Subcutaneous abdominal adipose tissue (tissue), 5 donors: ENCODE data around the gene NANOS2.

Source experiments
- H3K27ac ChIP-seq: one replicate; pipeline ENCODE4 v1.7.0; 2013; ENCODE audit warnings: low read depth, mild to moderate bottlenecking, inconsistent platforms, low read length, moderate library complexity
- H3K27me3 ChIP-seq, 5 donors: one replicate each; pipeline ENCODE4 v1.7.0; 2013; ENCODE audit warnings: low read length in 5 of 5, inconsistent platforms in 1 of 5; ENCODE audit not compliant: control insufficient read depth in 5 of 5, insufficient read depth in 4 of 5
- H3K36me3 ChIP-seq, 5 donors: one replicate each; pipeline ENCODE4 v1.7.0; 2013; ENCODE audit warnings: low read length in 5 of 5; ENCODE audit not compliant: control insufficient read depth in 5 of 5, insufficient read depth in 5 of 5
- H3K4me1 ChIP-seq, 5 donors: one replicate each; pipeline ENCODE4 v1.7.0; 2013; ENCODE audit warnings: low read length in 5 of 5, mild to moderate bottlenecking in 3 of 5, moderate library complexity in 1 of 5; ENCODE audit not compliant: control insufficient read depth in 5 of 5, insufficient read depth in 5 of 5
- H3K4me3 ChIP-seq, 5 donors: one replicate each; pipeline ENCODE4 v1.7.0; 2013; ENCODE audit warnings: low read length in 5 of 5, low read depth in 1 of 5
- H3K9ac ChIP-seq, 5 donors: one replicate each; pipeline ENCODE4 v1.7.0; 2013; ENCODE audit warnings: low read length in 5 of 5, mild to moderate bottlenecking in 4 of 5, moderate library complexity in 3 of 5
- H3K9me3 ChIP-seq, 5 donors: one replicate each; pipeline ENCODE4 v1.7.0; 2013; ENCODE audit warnings: low read length in 5 of 5; ENCODE audit not compliant: control insufficient read depth in 5 of 5
- donor health status: healthy.
- donor health status: healthy.
- donor health status: healthy.
- donor health status: healthy.
- donor health status: healthy.

The NANOS2 gene

DNA sequence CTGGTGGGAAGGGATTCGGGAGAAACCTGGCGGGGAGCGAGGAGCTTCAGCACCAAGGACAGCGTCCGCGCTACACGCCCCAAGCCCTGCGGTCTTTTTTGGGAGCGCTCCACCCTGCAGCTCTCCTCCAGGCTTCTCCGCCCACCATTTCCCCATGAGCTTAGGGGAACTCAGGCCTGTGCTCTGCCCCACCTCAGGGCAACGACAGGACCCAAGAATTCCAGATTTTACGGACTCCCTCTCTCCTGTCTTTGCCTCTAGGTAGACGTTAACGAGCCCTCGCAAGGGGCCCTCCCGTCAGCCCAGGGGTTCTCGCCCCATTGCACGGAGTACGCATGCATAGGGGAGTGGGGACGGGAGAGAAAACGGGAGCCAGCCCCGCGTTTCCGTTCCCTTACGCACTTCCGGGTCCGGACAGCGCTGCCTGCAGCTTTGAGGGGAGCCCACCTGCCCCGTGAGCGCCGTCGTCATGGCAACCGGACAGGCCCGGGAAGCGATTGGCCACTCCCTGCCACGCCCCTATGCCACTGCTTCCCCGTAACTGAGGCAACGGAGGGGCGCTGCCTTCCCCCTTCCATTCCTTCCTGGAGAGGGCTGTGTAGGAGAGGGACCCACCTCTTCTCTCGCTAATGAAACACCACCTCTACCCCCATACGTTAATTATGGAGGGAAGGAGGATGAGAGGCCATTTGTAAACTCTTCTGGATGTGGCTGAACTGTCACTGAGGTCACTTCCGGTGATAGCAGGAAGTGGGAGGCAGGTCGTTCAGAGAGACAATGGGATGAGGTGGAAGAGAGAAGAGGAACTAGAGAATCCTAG is 38.3 kb upstream of the NANOS2 start:
- Histone ChIP-seq H3K27me3 (peaks cover 4 to 12% (median 9%) of the 10 kb centered on the region in 5 donors), H3K9ac (no peak overlapping the region), H3K9me3 (no peaks in the 10 kb centered on the region), H3K4me1 (peaks cover 0 to 45% (median 10%) of the 10 kb centered on the region in 5 donors), H3K27ac (no peak overlapping the region), H3K4me3 (peak overlapping the region; percentile 20 to 59 (median 41)), H3K36me3 (peaks cover 0 to 5% (median 4%) of the 10 kb centered on the region in 5 donors)

DNA sequence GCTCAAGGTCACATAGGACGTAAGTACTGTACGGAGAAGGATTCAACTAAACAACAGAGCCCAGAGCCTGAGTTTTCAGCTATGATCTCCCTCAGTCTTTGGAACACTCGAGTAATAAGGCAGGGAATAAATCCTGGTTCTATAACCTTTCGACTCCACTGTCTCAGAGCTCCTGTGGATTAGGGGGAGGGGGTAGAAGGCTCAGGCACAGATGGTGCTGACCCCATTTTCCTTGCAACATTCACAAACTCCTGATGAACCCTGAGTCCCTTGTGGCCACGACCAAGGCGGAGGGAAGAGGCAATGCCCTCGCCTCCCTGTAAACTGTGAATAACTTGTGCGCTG is 37.7 kb upstream of the NANOS2 start:
- no peak overlapping the region for H3K27ac ChIP-seq
- no peak overlapping the region for H3K9ac ChIP-seq
- H3K27me3 ChIP-seq: peaks cover 4 to 12% (median 9%) of the 10 kb centered on the region in 5 donors
- no peaks in the 10 kb centered on the region for H3K9me3 ChIP-seq
- peaks cover 0 to 8% (median 4%) of the 10 kb centered on the region in 5 donors for H3K36me3 ChIP-seq
- H3K4me1 ChIP-seq: peaks cover 0 to 45% (median 10%) of the 10 kb centered on the region in 5 donors
- H3K4me3 ChIP-seq: no peak overlapping the region

DNA sequence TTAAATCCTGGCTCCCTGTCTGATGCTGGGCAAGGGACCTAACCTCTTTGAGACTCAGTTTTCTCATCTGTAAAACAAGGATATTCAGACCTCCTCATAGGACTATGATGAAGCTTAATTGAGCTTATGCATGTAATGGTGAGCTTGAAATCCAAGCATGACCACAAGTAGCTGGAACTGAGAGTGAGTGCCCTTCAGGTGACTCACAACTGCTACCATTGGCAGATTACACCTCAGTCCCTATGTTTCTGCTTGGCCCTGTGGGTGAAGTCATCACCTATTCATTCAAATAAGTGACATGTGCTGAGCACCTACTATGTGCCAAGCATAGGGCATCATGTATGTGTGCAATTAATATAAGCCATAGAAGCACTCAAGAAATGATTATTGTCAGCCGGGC is 33.3 kb upstream of the NANOS2 start:
- H3K36me3 ChIP-seq: peaks cover 0 to 15% (median 0%) of the 10 kb centered on the region in 5 donors
- H3K9me3 ChIP-seq: no peaks in the 10 kb centered on the region
- no peak overlapping the region for H3K27ac ChIP-seq
- H3K4me1 ChIP-seq: peaks cover 0 to 6% (median 5%) of the 10 kb centered on the region in 5 donors
- H3K4me3 ChIP-seq: no peak overlapping the region
- peaks cover 0 to 3% (median 0%) of the 10 kb centered on the region in 5 donors for H3K27me3 ChIP-seq
- no peak overlapping the region for H3K9ac ChIP-seq

DNA sequence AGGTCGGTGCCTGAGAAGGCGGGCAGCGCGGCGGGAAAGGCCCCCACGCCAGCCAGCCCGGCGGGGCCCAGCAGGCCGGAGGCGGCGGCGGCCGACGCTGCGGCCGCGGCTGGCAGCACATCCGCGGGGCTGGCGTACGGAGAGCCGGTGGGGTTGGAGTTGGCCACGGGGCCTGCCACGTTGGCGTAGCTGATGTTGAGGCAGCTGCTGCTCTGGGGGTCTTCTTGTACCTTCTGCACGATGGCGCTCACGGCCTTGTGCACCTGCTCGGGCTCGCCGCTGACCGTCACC is 25.9 kb upstream of the NANOS2 start:
- no peak overlapping the region for H3K4me3 ChIP-seq
- H3K27me3 ChIP-seq: peaks cover 3 to 23% (median 19%) of the 10 kb centered on the region in 5 donors
- no peak overlapping the region for H3K9ac ChIP-seq
- no peaks in the 10 kb centered on the region for H3K9me3 ChIP-seq
- peaks cover 0 to 3% (median 0%) of the 10 kb centered on the region in 5 donors for H3K4me1 ChIP-seq
- H3K27ac ChIP-seq: no peak overlapping the region
- H3K36me3 ChIP-seq: peaks cover 0 to 17% (median 12%) of the 10 kb centered on the region in 5 donors

DNA sequence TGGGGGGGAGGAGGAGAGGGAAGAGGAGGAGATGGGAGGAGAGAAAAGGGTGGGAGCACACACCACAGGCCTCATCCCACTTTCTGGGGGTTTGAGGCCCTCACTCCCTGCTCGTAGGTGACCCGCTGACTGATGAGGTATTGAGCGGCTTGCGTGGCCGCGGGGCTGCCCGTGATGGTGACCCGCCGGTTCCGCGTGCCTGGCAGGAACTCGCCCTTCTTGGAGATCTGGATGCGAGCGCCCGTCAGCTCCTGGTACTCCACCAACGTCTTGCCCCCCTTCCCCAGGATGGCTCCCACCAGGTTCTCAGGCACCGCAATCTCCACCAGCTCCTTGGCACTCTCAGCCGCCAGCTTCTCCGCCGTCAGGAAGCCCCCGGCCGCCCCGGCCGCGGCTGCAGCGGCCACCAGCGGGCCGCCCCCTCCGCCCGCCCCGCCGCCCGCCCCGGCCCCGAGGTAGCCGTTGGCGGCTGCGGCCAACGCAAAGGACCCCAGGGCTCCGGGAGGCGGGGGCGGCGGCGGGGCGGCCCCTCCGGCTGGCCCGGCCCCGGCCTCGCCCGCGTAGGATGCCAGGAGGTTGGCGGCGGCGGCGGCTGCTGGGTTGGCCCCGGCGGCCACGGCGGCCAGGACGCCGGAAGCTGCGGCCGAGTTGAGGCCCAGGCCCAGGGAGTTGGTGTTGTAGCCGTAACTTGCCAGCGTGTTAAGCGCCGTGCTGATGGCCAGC is 25.4 kb upstream of the NANOS2 start:
- Histone ChIP-seq H3K36me3 (peaks cover 0 to 18% (median 12%) of the 10 kb centered on the region in 5 donors), H3K4me3 (no peak overlapping the region), H3K9ac (no peak overlapping the region), H3K9me3 (no peaks in the 10 kb centered on the region), H3K27me3 (peaks cover 3 to 28% (median 21%) of the 10 kb centered on the region in 5 donors), H3K27ac (no peak overlapping the region), H3K4me1 (peaks cover 0 to 3% (median 0%) of the 10 kb centered on the region in 5 donors)

DNA sequence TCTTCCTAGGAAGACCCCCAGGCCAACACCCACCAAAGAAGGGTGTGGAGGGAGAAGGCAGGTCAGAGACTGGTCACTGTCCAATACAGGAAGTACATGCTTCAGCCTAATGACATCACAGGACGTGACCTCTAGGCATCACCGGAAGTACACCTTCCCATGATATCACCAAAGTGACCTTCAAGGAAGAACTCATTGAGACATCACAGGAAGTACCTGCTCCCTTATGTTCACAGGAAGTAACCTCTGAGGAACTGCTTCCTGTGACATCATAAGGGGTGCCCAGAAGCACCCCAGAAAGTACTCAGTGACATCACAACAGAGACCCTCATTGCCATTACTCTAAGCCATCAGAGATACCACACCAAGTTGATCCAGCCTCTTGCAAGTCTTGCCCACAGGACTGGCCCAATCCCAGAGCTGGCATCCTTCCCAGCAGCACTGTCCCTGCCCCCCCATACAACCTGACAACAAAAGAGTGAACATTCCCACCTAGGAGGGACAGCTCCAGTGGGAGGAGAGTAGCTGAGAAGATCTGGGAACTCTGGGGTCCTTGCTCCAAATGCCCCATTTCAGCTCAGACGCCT is 24.2 kb upstream of the NANOS2 start:
- H3K9ac ChIP-seq: no peak overlapping the region

DNA sequence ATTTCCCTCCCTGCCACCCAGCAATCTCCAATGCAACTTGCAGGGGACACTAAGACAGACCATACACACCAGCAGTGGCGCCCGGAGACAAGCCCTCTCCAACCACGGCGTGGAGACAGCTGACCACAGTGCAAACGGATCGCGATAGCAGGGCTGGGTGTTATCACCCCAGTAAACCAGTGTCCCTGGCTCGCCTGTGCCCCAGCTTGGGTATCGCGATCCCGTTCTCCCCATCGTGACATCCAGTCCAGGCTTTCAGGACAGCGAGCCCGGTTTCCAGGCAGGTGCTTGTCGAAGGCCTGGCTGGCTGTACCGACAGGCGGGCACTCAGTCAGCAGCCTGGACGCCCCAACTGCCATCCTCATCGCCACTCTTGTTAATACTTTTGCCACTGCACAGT is 20.7 kb upstream of the NANOS2 start:
- H3K4me3 ChIP-seq: no peak overlapping the region
- H3K27ac ChIP-seq: no peak overlapping the region
- H3K4me1 ChIP-seq: peaks cover 0 to 3% (median 0%) of the 10 kb centered on the region in 5 donors
- peaks cover 3 to 37% (median 25%) of the 10 kb centered on the region in 5 donors for H3K27me3 ChIP-seq
- H3K9me3 ChIP-seq: no peaks in the 10 kb centered on the region
- no peak overlapping the region for H3K9ac ChIP-seq
- H3K36me3 ChIP-seq: peaks cover 0 to 14% (median 3%) of the 10 kb centered on the region in 5 donors

More for the DNA sequence above, 24.2 kb upstream of the NANOS2 start:
- H3K27me3 ChIP-seq: peaks cover 3 to 35% (median 29%) of the 10 kb centered on the region in 5 donors
- H3K9me3 ChIP-seq: no peaks in the 10 kb centered on the region
- no peak overlapping the region for H3K27ac ChIP-seq
- peaks cover 0 to 18% (median 12%) of the 10 kb centered on the region in 5 donors for H3K36me3 ChIP-seq
- H3K4me3 ChIP-seq: no peak overlapping the region
- H3K4me1 ChIP-seq: peaks cover 0 to 3% (median 0%) of the 10 kb centered on the region in 5 donors

DNA sequence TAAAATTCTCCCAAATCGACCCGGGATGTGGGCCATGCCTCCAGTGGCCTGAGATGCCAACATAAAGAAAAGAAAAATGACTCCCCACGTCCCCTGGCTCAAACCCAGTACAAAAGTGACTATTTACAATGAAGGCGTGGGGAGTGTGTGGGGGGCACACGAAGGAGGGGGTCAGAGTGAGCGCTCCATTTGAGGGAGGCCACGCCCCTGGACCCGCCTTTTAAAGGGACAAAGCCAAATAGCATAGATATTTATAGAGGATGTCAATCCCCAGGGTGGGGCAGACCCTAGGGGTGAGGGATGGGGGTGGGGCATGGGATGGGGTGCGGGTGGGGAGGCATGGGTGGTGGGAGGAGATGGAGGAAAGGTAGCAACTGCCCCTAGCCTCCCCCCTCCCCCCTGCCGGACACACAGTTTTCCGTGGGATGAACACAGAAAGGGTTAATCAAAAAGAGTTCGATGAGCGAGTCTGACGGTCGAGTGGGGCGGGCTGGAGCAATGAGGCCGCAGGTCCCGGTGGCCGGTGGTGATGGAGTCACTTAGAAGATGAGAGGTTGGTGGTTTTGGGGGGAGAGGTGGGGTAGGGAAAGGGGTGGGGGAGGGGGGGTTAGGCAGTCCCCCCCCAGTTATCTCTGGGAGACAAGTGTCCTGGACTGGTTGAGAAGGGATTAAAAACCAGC is 20.1 kb upstream of the NANOS2 start:
- peaks cover 3 to 35% (median 25%) of the 10 kb centered on the region in 5 donors for H3K27me3 ChIP-seq

DNA sequence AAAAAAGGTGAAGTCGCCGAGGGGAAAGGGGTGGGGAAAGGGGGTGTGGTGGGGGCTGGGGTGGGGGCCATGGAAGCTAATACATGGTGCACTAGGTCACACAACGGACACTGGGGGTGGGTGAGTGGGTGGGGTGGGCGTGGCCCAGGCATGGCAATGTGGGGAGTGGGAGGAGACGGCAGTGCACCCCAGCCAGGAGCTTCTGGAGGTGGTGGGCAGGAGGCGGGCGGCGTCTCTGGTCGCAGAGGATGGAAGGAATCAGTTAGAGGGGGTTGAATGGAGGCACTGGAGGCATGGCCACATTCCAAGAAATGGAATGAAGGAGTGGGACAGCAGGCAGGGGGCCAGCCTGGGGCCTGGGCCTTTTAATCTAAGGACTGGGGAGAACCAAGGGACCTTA is 19.2 kb upstream of the NANOS2 start:
- Histone ChIP-seq H3K9me3 (no peaks in the 10 kb centered on the region), H3K36me3 (peaks cover 0 to 4% (median 0%) of the 10 kb centered on the region in 5 donors), H3K27ac (no peak overlapping the region), H3K4me1 (no peaks in the 10 kb centered on the region), H3K9ac (no peak overlapping the region), H3K4me3 (no peak overlapping the region), H3K27me3 (peaks cover 3 to 29% (median 25%) of the 10 kb centered on the region in 5 donors)

More for the DNA sequence above, 20.1 kb upstream of the NANOS2 start:
- Histone ChIP-seq H3K4me1 (peaks cover 0 to 3% (median 0%) of the 10 kb centered on the region in 5 donors), H3K9me3 (no peaks in the 10 kb centered on the region), H3K4me3 (no peak overlapping the region), H3K9ac (no peak overlapping the region), H3K36me3 (peaks cover 0 to 12% (median under 1%) of the 10 kb centered on the region in 5 donors), H3K27ac (no peak overlapping the region)
